Testis (tissue), 2 donors: Measurements from ENCODE around the gene APOL6.

Experiments used
- POLR2A ChIP-seq: fragments of 450-650 bp; IDR thresholded peaks from one replicate; pipeline ENCODE4 v1.6.1; 2017; ENCODE audit warnings: antibody characterized with exemption, mild to moderate bottlenecking, moderate library complexity
- TF ChIP-seq, protein P1 (sequence below), 3 experiments: fragments of 450-650 bp in 2 of 3; fragments of 200-600 bp in 1 of 3; sonication (generic) in 1 of 3; IDR thresholded peaks; one replicate each; pipeline ENCODE4 v1.5.1; 2016 to 2019; ENCODE audit warnings: antibody characterized with exemption in 3 of 3, mild to moderate bottlenecking in 2 of 3, moderate library complexity in 1 of 3

DNA sequence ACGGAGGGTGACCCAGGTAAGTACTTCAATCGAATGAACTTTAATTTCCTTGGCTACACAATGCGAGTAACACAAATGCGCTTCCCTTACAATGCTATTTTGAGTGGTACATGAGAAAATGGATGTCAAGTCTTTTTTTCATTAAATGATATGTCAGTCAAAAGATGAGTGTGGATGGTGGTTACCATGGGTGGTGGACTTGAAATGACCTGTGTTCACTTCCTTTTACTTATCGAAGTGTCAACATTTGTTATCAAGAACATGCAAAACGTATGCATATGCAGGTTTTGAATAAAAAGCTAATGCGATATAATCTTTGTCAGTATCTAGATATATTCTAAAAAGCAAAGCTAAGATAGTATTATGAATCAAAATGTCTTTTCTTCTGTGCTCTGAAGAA is 60.7 kb downstream of the APOL6 start:
- TF ChIP-seq, protein P1, sequence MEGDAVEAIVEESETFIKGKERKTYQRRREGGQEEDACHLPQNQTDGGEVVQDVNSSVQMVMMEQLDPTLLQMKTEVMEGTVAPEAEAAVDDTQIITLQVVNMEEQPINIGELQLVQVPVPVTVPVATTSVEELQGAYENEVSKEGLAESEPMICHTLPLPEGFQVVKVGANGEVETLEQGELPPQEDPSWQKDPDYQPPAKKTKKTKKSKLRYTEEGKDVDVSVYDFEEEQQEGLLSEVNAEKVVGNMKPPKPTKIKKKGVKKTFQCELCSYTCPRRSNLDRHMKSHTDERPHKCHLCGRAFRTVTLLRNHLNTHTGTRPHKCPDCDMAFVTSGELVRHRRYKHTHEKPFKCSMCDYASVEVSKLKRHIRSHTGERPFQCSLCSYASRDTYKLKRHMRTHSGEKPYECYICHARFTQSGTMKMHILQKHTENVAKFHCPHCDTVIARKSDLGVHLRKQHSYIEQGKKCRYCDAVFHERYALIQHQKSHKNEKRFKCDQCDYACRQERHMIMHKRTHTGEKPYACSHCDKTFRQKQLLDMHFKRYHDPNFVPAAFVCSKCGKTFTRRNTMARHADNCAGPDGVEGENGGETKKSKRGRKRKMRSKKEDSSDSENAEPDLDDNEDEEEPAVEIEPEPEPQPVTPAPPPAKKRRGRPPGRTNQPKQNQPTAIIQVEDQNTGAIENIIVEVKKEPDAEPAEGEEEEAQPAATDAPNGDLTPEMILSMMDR (IDR thresholded peaks at IDR 0.05): no peak
- no peak for TF ChIP-seq POLR2A
